MCF 10A (cell line): Measurements from ENCODE around the gene GRAMD2A. TPM values are rescaled to one million over a fixed set of nuclear protein-coding genes. Genes with fewer than 3 reads are reported as not detected.

Experiments used
- BruUV-seq: library from RNA; stranded (reverse); fragments of 400-500 nt; replicated peaks from 2 replicates; lab custom pipeline; 2021; lab: Mats Ljungman, UMichigan
- CTCF ChIA-PET: fragments of 300-600 bp; sonication (Branson Sonifier 250); formaldehyde crosslinking; extraction: SDS; loops from one replicate; lab custom pipeline; 2021; ENCODE audit warnings: antibody characterized with exemption, inconsistent platforms; lab: Yijun Ruan, JAX
- POLR2A ChIA-PET: fragments of 300-600, 350-650 bp; sonication (Branson Sonifier 250); formaldehyde crosslinking; extraction: SDS; loops from one replicate; lab custom pipeline; 2020; ENCODE audit warnings: antibody characterized with exemption, inconsistent platforms; lab: Yijun Ruan, JAX
- DNase-seq: peaks from one replicate; pipeline ENCODE4 v3.0.0-alpha.2; 2018; ENCODE audit not compliant: unreplicated experiment
- H3K27ac Mint-ChIP-seq: one replicate; pipeline ENCODE4 v1.8.0; 2022; ENCODE audit warnings: mild to moderate bottlenecking, low read depth, mixed read lengths; ENCODE audit not compliant: unreplicated experiment
- H3K27me3 Mint-ChIP-seq: one replicate; pipeline ENCODE4 v1.8.0; 2022; ENCODE audit warnings: mixed read lengths; ENCODE audit not compliant: insufficient read depth, unreplicated experiment
- H3K36me3 Mint-ChIP-seq: one replicate; pipeline ENCODE4 v1.8.0; 2022; ENCODE audit warnings: mild to moderate bottlenecking, moderate library complexity, mixed read lengths; ENCODE audit not compliant: insufficient read depth, unreplicated experiment
- H3K4me1 Mint-ChIP-seq: one replicate; pipeline ENCODE4 v1.8.0; 2022; ENCODE audit warnings: mixed read lengths; ENCODE audit not compliant: insufficient read depth, unreplicated experiment
- H3K4me3 Mint-ChIP-seq: one replicate; pipeline ENCODE4 v1.8.0; 2022; ENCODE audit warnings: mild to moderate bottlenecking, moderate library complexity, mixed read lengths; ENCODE audit not compliant: unreplicated experiment
- H3K9me3 Mint-ChIP-seq: one replicate; pipeline ENCODE4 v1.8.0; 2022; ENCODE audit warnings: mixed read lengths; ENCODE audit not compliant: unreplicated experiment
- CTCF ChIP-seq: fragments of 200-600 bp; IDR thresholded peaks from one replicate; pipeline ENCODE4 v1.8.0; 2022; ENCODE audit warnings: antibody characterized with exemption, mild to moderate bottlenecking; ENCODE audit not compliant: unreplicated experiment
- intact Hi-C: fragments of 100-400 bp; cut with micrococcal nuclease; formaldehyde crosslinking; loops from 2 replicates; pipeline ENCODE4 v1.14.1; 2022
- total RNA-seq: library from RNA; stranded (reverse); gene quantifications from 2 replicates; pipeline ENCODE4 v1.2.3, GENCODE V29; 2022

The GRAMD2A gene
- total RNA-seq, 1 experiment from 2014 or later: 0.93 TPM

- intact Hi-C loops: no loop called here
- DNase-seq: no peak
- BruUV-seq: no TSS peak
- H3K27me3 Mint-ChIP-seq: no peaks in the 10 kb centered on the region
- H3K4me1 Mint-ChIP-seq: no peaks in the 10 kb centered on the region
- no peaks in the 10 kb centered on the region for H3K9me3 Mint-ChIP-seq
- POLR2A ChIA-PET: interaction anchor here (0.9 to 2.5 kb wide), 4 partner anchors 10 to 186 kb away, joined by 3 to 6 read pairs (median 6); partner anchors contain the start of genes HEXA and PKM
- no peak overlapping the region for H3K4me3 Mint-ChIP-seq
- CTCF ChIA-PET: interaction anchor here (1.5 kb wide), 1 partner anchor 446 kb away, joined by 5 read pairs; no protein-coding TSS in a partner anchor
- no peak for TF ChIP-seq CTCF
- H3K27ac Mint-ChIP-seq: no peak overlapping the region
- H3K36me3 Mint-ChIP-seq: no peaks in the 10 kb centered on the region
Measured at GRCh38 chr15:72189250-72189902, 8.2 kb downstream of the GRAMD2A start.

- ChIA-PET CTCF (no interaction called here), POLR2A (interaction anchor here (0.6 to 5.0 kb wide), 12 partner anchors 8 to 1270 kb away, joined by 3 to 50 read pairs (median 4); partner anchors contain the start of genes GRAMD2A and PKM)
- peak; percentile 65 for DNase-seq
- no peaks in the 10 kb centered on the region for H3K9me3 Mint-ChIP-seq
- no peak for TF ChIP-seq CTCF
- BruUV-seq: no TSS peak
- H3K36me3 Mint-ChIP-seq: no peaks in the 10 kb centered on the region
- H3K27ac Mint-ChIP-seq: no peak overlapping the region
- peaks cover 26% of the 10 kb centered on the region for H3K4me1 Mint-ChIP-seq
- intact Hi-C loops: no loop called here
- peak overlapping the region; percentile 38 for H3K4me3 Mint-ChIP-seq
- no peaks in the 10 kb centered on the region for H3K27me3 Mint-ChIP-seq
Measured at GRCh38 chr15:72184165-72184811, 13.3 kb downstream of the GRAMD2A start.

GRCh38 chr15:72183781-72184164, 13.8 kb downstream of the GRAMD2A start:
- no peak overlapping the region for H3K27ac Mint-ChIP-seq
- no peak for TF ChIP-seq CTCF
- no peak for DNase-seq
- no peaks in the 10 kb centered on the region for H3K27me3 Mint-ChIP-seq
- no peaks in the 10 kb centered on the region for H3K36me3 Mint-ChIP-seq
- BruUV-seq: no TSS peak
- no peaks in the 10 kb centered on the region for H3K9me3 Mint-ChIP-seq
- POLR2A ChIA-PET: interaction anchor here (0.6 to 5.0 kb wide), 10 partner anchors 9 to 1269 kb away, joined by 3 to 50 read pairs (median 4); partner anchors contain the start of genes GRAMD2A and PKM
- H3K4me3 Mint-ChIP-seq: peak overlapping the region; percentile 38
- H3K4me1 Mint-ChIP-seq: peaks cover 26% of the 10 kb centered on the region
- intact Hi-C loops: no loop called here
- CTCF ChIA-PET: no interaction called here

GRCh38 chr15:72182673-72183072, 14.9 kb downstream of the GRAMD2A start:
- Mint-ChIP-seq H3K4me1 (peaks cover 26% of the 10 kb centered on the region), H3K4me3 (no peak overlapping the region), H3K36me3 (no peaks in the 10 kb centered on the region), H3K27ac (peak overlapping the region; percentile 90), H3K9me3 (no peaks in the 10 kb centered on the region), H3K27me3 (no peaks in the 10 kb centered on the region)
- ChIA-PET CTCF (no interaction called here), POLR2A (interaction anchor here (0.6 to 5.0 kb wide), 5 partner anchors 14 to 49 kb away, joined by 3 to 50 read pairs (median 4); partner anchors contain the start of gene GRAMD2A)
- TF ChIP-seq CTCF: no peak
- intact Hi-C loops: no loop called here
- no TSS peak for BruUV-seq
- DNase-seq: peak; percentile 92
